Ectodermal cell (in vitro differentiated cells): Measurements from ENCODE around the gene LIX1L.

Source experiments
- H3K27ac ChIP-seq: 2 replicates; pipeline ENCODE4 v1.7.0; 2013; ENCODE audit warnings: mild to moderate bottlenecking, low read depth, low read length; ENCODE audit not compliant: insufficient read depth, poor library complexity, severe bottlenecking
- H3K27me3 ChIP-seq: 2 replicates; pipeline ENCODE4 v1.7.0; 2013; ENCODE audit warnings: mild to moderate bottlenecking, low read length; ENCODE audit not compliant: insufficient read depth, control insufficient read depth, poor library complexity, severe bottlenecking
- H3K36me3 ChIP-seq: one replicate; pipeline ENCODE4 v1.7.0; 2013; ENCODE audit warnings: low read length; ENCODE audit not compliant: control insufficient read depth, insufficient read depth
- H3K4me1 ChIP-seq: one replicate; pipeline ENCODE4 v1.7.0; 2013; ENCODE audit warnings: low read length; ENCODE audit not compliant: control insufficient read depth, insufficient read depth
- H3K4me3 ChIP-seq: 2 replicates; pipeline ENCODE4 v1.7.0; 2013; ENCODE audit warnings: low read depth, low read length, control low read depth; ENCODE audit not compliant: insufficient read depth
- H3K9me3 ChIP-seq: 2 replicates; pipeline ENCODE4 v1.7.0; 2013; ENCODE audit warnings: mild to moderate bottlenecking, low read length, moderate library complexity; ENCODE audit not compliant: control insufficient read depth
- WGBS, 2 experiments: methylation state at CpG; one replicate each; pipeline ENCODE4 v1.1.7; 2013; ENCODE audit warnings: missing lambda C conversion rate in 2 of 2; 5-methylcytosine and 5-hydroxymethylcytosine counted together

The LIX1L gene

GRCh38 chr1:145977486-145978470 lies 20.0 kb upstream of the LIX1L start:
- Histone ChIP-seq H3K4me1 (peaks cover 24% of the 10 kb centered on the region), H3K36me3 (no peaks in the 10 kb centered on the region), H3K27ac (no peak overlapping the region), H3K4me3 (no peak overlapping the region), H3K9me3 (no peaks in the 10 kb centered on the region), H3K27me3 (no peaks in the 10 kb centered on the region)
- 26 to 31% methylated on average over 7 to 9 of the region's 9 CpGs for WGBS, 2 experiments

- H3K36me3 ChIP-seq: no peaks in the 10 kb centered on the region
- no peak overlapping the region for H3K27ac ChIP-seq
- H3K4me1 ChIP-seq: peaks cover 24% of the 10 kb centered on the region
- H3K9me3 ChIP-seq: no peaks in the 10 kb centered on the region
- H3K4me3 ChIP-seq: no peak overlapping the region
- no peaks in the 10 kb centered on the region for H3K27me3 ChIP-seq
- WGBS, 2 experiments: 78 to 79% methylated on average over 5 of the region's 5 CpGs
Observed at GRCh38 chr1:145977016-145977415, 19.2 kb upstream of the LIX1L start.

- H3K4me1 ChIP-seq: peaks cover 23% of the 10 kb centered on the region
- WGBS, 2 experiments: 90 to 93% methylated on average over 4 of the region's 4 CpGs
- H3K36me3 ChIP-seq: no peaks in the 10 kb centered on the region
- H3K9me3 ChIP-seq: no peaks in the 10 kb centered on the region
- H3K27ac ChIP-seq: no peak overlapping the region
- H3K27me3 ChIP-seq: no peaks in the 10 kb centered on the region
- no peak overlapping the region for H3K4me3 ChIP-seq
Observed at GRCh38 chr1:145975216-145975615, 17.4 kb upstream of the LIX1L start.

GRCh38 chr1:145974721-145975120 lies 16.9 kb upstream of the LIX1L start:
- no peaks in the 10 kb centered on the region for H3K27me3 ChIP-seq
- no peaks in the 10 kb centered on the region for H3K36me3 ChIP-seq
- H3K4me1 ChIP-seq: peaks cover 18% of the 10 kb centered on the region
- H3K9me3 ChIP-seq: no peaks in the 10 kb centered on the region
- no peak overlapping the region for H3K4me3 ChIP-seq
- WGBS, 2 experiments: 94 to 95% methylated on average over 7 of the region's 7 CpGs
- no peak overlapping the region for H3K27ac ChIP-seq

GRCh38 chr1:145972580-145972979 lies 14.8 kb upstream of the LIX1L start:
- Histone ChIP-seq H3K9me3 (no peaks in the 10 kb centered on the region), H3K27ac (no peak overlapping the region), H3K27me3 (no peaks in the 10 kb centered on the region), H3K4me3 (no peak overlapping the region), H3K4me1 (peaks cover 2% of the 10 kb centered on the region), H3K36me3 (no peaks in the 10 kb centered on the region)
- 91 to 92% methylated on average over 7 of the region's 7 CpGs for WGBS, 2 experiments

GRCh38 chr1:145967288-145967687 lies 9.5 kb upstream of the LIX1L start:
- WGBS, 2 experiments: 95 to 96% methylated on average over 2 of the region's 2 CpGs
- H3K27me3 ChIP-seq: peaks cover 20% of the 10 kb centered on the region

GRCh38 chr1:145965119-145965744 lies 7.4 kb upstream of the LIX1L start:
- 27 to 31% methylated on average over 4 to 5 of the region's 5 CpGs for WGBS, 2 experiments

More at GRCh38 chr1:145967288-145967687, 9.5 kb upstream of the LIX1L start:
- Histone ChIP-seq H3K36me3 (no peaks in the 10 kb centered on the region), H3K4me1 (peaks cover 11% of the 10 kb centered on the region), H3K9me3 (no peaks in the 10 kb centered on the region), H3K27ac (no peak overlapping the region), H3K4me3 (no peak overlapping the region)

GRCh38 chr1:145964328-145965118 lies 6.7 kb upstream of the LIX1L start, which contains the start of the genes ANKRD34A and POLR3GL:
Gene ANKRD34A (minus strand): TSS chr1:145964575. CDS start chr1:145961759, 2,816 bp downstream.
Gene POLR3GL (plus strand): TSS chr1:145964690. CDS start chr1:145974866, 10,176 bp downstream.
- Histone ChIP-seq H3K4me3 (peak within 1 kb of the TSS; percentile 70), H3K27ac (no peak within 1 kb of the TSS), H3K4me1 (peaks cover 25% of the 10 kb centered on the region), H3K27me3 (peaks cover 48% of the 10 kb centered on the region), H3K36me3 (no peaks in the 10 kb centered on the region), H3K9me3 (no peaks in the 10 kb centered on the region)
- WGBS, 2 experiments: 2% methylated on average over 37 of the region's 37 CpGs

More at GRCh38 chr1:145965119-145965744, 7.4 kb upstream of the LIX1L start:
- H3K4me3 ChIP-seq: peak overlapping the region; percentile 70
- H3K4me1 ChIP-seq: peaks cover 25% of the 10 kb centered on the region
- H3K27me3 ChIP-seq: peaks cover 40% of the 10 kb centered on the region
- H3K27ac ChIP-seq: no peak overlapping the region
- H3K36me3 ChIP-seq: no peaks in the 10 kb centered on the region
- no peaks in the 10 kb centered on the region for H3K9me3 ChIP-seq

GRCh38 chr1:145963265-145964019 lies 5.6 kb upstream of the LIX1L start:
- Histone ChIP-seq H3K4me1 (peaks cover 25% of the 10 kb centered on the region), H3K27me3 (peaks cover 58% of the 10 kb centered on the region), H3K9me3 (no peaks in the 10 kb centered on the region), H3K27ac (no peak overlapping the region), H3K4me3 (peak overlapping the region; percentile 70), H3K36me3 (no peaks in the 10 kb centered on the region)
- 63 to 73% methylated on average over 5 of the region's 5 CpGs for WGBS, 2 experiments
